HUDEP-2 (cell line): ENCODE measurements around the gene EDEM1.
A peak's percentile ranks its signal among the peaks of the same experiment; 100 is the strongest.
"Not testable (repeated sequence)": the region's sequence is repeated elsewhere in the genome, so short reads cannot be mapped to it uniquely, and the experiment has no call there.

ENCODE experiments used
- DNase-seq, 76 experiments: peaks; one replicate each; lab custom pipeline; 2025; ENCODE audit not compliant: unreplicated experiment in 76 of 76; lab: John Stamatoyannopoulos, UW

The EDEM1 gene

DNA sequence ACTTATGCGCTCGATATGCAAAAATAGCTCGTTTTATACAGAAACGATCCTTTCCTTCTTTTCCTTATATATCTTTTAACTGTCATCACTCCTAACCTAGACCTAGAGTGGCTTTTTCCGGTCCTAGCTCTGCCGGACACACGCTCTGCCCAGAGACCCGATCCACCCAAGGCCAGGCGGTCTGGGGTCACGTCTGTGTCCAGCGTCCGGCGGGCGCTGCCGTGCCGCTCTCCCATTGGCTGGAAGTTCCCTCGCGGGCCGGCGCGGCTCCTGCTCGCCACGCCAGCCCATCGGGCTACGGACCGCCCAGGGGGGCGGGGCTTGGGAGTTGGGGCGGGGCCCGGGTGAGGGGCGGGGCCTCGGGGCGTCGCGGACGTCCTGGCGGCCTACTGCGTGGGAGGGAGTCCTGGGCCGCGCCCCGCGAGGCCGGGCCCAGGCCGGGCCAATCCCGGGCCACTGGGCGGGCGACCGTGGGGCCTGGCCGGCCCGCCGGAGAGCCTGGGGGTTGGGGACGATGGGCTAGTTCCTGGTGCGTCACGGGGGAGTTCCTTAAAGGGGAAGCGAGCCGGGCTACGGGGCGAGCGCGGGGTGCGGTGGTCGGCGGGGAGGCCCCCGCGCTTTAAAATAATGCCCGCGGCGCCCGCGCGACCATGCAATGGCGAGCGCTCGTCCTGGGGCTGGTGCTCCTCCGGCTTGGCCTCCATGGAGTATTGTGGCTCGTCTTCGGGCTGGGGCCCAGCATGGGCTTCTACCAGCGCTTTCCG lies at the start of gene EDEM1:
EDEM1 (plus strand) TSS at position 552 of the 764 bp plus-strand sequence; CDS start at position 651, 99 bp downstream.
- DNase-seq, result peak in 75 of 76 experiments; percentile 22 to 97 (median 90)

DNA sequence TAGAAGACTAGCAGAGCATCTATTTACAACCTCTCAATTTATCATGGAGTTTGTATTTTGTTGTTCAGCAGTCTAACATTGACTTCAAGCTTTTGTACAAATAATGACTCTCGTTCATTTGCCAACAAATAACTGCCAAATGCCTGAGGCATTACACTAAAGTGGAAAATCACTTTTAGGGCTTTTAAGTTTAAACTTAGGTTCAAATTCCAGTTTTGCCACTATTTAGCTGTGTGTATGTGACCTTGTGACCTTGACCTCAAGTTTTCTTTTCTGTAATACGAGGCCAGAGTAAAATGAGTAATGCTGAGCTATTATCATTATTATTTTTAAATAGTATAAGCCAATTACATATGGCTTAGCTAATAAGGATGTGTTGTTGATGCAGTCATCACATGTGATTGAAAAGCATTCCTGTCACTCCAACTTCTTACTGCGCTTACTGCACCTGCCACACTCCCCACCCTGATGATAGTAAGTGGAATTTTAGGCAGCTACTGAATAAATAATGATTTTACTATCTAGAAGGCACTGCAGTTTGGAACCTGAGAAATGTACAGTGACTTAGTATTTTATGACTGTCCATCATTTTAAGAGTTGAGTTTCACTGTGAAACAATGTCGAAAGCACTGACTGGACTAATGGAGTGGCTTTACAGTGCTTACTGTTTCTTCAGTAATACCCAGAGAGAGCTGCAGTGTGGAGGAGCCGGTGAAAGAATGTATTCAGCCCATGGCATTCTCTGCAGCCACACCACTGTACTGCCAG lies 49.1 kb upstream of the EDEM1 start:
- peak in 6 of 76 experiments; percentile 8 to 22 (median 17) for DNase-seq

DNA sequence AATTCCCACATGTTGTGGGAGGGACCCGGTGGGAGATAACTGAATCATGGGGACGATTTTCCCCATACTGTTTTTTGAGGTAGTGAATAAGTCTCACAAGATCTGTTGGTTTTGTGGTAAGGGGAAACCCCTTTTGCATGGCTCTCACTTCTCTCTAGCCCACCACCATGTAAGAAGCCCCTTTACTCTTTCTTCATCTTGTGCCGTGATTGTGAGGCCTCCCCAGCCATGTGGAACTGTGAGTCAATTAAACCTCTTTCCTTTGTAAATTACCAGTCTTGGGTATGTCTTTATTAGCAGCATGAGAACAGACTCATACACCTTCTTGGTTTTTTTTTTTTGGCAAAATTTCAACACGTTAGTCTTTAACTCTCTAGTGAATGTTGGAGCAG lies 47.3 kb upstream of the EDEM1 start:
- no peak for DNase-seq

DNA sequence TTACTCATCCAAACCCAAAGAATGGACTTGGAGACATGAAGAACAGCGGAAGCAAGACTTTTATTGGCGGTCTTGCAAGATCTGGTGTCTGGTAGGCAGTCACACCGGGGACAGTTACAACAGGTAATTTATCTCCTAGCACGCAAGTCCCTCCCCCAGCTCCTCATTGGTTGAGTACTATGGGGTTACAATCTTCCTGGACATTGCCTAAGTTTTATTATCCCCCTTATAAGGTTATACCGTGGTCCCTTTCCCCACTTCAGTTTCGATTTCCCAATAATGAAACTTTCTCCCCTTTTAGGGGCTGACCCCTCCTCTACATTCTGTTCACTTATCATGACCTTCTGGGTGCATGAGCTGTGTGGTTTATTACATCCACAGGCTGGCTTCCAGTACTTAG lies 46.7 kb upstream of the EDEM1 start:
- no peak for DNase-seq

DNA sequence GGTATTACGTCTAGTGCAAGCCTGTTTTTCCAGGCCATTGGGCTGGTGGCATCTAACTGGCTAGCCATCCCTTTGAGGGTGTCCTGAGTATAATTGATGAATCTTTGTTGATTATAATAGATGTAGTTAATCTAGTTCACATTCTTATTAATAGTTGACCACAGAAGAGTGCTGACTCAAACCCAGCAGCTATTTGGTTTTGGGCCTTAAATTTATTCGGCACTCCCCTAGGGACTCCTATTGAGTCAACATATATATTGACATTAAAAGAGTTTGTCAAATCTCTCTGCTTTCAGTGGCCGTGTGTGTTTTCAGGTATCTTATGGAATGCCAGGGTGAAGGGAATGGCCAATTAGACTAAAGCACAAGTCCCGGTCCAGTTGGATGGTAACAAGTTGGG lies 45.7 kb upstream of the EDEM1 start:
- DNase-seq, result no peak

DNA sequence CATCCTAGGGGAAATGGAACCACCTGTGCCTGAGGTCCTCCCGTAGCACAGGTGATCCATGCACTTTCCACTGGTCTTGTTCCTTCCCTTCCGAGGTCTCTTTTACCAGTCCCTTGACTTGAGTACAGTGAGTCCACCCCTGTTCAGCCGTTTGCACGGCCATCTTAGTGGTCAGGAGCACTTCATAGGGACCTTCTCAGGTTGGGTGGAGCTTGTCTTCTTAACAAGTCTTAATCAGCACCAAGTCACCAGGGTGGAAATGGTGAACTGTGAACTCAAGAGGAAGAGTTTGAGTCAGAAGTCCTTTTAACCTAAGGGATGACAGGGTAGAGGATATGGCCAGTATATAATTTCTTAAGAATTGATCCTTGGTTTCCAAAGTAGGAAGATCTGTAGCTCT lies 44.0 kb upstream of the EDEM1 start:
- DNase-seq, result no peak

DNA sequence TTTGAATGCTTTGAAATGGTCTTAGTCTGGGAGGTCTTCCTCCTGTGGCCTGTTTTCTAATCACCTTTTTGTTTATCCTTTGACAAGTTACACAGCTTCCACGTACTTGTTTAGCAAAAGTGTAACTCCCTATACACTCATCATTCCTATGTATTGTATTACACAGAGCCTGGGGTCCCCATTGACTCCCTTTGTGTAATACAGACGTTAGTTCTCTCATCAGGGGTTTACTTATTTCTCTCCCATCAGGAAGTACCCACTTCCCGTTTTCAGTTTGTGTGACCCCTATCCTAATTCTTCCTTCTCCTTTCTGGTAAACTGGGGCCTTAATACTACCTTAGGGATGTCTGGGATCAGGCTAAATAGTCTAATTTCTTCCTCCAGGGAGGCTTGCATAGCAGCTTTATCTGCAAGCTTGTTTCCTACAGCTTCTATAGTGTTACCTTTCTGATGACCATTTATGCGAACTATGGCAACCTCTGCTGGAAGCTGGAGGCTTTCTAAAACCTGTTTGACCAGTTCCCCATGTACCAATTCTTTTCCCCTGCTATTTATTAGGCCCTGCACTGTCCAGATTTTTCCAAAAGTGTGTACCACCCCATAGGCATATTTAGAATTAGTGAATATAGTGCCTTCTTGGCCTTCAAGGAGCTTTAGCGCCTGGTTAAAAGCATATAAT lies 43.1 kb upstream of the EDEM1 start:
- no peak for DNase-seq

DNA sequence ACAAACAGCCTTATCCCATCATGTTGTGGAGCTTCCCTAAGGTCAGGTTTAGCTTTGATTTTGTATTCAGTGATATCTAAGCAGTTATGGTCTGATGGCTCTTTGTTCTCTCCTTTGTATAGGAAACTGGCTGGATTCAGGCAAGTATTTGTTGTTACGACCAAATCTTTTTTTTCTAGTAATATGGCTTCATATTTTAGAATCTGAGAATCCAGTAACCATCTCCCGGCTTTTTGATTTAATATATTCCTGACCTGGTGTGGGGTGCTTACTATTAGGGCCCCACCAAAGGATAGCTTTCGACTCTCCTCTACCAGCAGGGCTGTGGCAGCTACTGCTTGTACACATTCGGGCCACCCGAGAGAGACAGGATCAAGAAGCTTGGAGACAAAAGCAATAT lies 42.4 kb upstream of the EDEM1 start:
- no peak for DNase-seq

DNA sequence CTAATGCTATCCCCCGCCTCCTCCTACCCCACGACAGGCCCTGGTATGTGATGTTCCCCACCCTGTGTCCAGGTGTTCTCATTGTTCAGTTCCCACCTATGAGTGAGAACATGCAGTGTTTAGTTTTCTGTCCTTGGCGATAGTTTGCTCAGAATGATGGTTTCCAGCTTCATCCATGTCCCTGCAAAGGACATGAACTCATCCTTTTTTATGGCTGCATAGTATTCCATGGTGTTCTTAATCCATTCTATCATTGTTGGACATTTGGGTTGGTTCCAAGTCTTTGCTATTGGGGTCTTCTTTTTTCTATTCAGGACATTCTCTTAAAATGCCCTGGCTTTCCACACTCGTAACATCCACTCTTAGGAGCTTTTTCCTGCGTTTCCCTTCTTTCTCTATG lies 40.4 kb upstream of the EDEM1 start:
- DNase-seq, result not testable (repeated sequence)

DNA sequence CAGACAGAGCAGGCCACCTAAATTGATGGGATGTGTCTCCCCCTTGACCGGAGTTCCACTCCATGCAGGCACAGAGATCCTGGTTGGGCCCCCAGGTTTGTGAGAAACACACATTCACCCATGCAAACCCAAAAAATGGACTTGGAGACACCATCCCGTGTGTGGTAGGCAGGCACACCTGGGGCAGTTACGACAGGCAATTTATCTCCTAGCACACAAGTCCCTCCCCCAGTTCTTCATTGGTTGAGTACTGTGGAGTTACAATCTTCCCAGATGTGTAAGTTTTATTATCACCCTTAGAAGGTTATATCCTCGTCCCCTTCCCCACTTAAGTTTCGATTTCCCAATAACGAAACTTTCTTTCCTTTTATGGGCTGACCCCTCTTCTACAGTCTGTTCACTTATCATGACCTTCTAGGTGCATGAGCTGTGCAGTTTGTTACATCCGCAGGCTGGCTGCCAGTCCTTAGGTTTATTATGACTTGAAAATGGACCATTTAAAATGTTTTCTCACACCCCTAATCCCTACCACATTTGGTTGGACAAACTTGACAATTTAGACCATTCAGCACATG lies 38.1 kb upstream of the EDEM1 start:
- DNase-seq, result no peak

DNA sequence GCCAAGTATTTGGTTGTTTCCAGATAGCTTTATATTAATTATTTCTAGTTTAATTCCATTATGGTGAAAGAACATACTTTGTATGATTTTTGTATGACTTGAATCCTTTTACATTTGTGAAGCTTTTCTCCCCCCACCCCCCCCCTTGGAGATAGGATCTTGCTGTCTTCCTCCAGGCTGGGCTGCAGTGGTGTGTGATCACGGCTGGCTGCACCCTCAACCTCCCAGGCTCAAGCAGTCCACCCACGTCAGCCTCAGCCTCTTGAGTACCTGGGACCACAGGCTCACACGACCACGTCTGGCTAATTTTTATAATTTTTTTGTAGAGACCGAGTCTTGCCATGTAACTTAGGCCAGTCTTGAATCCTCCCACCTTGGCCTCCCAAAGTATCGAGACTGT lies 35.9 kb upstream of the EDEM1 start:
- no peak for DNase-seq

DNA sequence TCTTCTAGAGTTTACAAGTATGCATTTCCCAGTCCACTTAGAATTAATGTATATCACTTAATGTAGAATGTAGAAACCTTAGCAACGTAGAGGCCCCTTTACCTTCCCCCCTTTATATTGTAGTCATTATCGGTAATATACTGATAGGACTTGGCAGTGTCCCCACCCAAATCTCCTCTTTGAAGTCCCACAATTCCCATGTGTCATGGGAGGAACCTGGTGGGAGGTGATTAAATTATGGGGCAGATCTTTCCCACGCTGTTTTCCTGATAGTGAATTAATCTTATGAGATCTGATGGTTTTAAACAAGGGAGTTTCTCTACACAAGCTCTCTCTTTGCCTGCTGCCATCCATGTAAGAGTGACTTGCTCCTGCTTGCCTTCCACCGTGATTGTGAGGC lies 34.4 kb upstream of the EDEM1 start:
- no peak for DNase-seq

DNA sequence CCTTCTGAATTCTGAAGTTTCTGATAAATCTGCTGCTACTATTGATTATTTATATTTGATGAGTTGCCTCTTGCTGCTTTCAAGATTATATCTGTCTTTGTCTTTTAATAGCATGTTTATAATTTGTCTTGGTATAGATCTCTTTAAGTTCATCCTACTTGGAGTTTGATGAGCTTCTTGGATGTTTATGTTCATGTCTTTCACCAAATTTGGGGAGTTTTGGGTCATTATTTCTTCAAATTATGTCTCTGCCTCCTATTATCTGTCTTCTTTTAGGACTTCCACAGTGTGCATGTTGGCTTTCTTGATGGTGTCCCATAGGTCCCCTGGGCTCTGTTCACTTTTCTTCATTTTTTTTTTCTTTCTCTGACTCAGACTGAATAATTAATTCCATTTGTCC lies 32.3 kb upstream of the EDEM1 start:
- no peak for DNase-seq

DNA sequence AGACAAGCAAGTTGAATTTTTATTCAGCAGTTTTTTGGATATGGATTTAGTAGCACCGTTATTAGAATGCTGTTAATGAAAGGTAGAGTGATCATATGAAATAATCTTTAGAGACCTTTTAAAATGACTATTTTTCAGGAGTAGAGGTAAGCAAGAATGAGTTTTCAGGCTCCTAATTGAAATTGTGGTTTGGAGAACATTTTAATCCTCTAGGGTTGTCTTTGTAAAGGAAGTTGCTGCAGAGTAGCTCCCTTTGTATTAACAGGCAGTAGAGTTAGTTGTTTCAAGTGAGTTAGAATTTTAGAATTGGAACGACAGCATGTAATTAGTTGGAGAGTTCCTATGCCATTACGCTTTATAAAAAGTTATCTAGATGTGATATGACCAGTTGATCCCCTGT lies 27.2 kb upstream of the EDEM1 start:
- no peak for DNase-seq

DNA sequence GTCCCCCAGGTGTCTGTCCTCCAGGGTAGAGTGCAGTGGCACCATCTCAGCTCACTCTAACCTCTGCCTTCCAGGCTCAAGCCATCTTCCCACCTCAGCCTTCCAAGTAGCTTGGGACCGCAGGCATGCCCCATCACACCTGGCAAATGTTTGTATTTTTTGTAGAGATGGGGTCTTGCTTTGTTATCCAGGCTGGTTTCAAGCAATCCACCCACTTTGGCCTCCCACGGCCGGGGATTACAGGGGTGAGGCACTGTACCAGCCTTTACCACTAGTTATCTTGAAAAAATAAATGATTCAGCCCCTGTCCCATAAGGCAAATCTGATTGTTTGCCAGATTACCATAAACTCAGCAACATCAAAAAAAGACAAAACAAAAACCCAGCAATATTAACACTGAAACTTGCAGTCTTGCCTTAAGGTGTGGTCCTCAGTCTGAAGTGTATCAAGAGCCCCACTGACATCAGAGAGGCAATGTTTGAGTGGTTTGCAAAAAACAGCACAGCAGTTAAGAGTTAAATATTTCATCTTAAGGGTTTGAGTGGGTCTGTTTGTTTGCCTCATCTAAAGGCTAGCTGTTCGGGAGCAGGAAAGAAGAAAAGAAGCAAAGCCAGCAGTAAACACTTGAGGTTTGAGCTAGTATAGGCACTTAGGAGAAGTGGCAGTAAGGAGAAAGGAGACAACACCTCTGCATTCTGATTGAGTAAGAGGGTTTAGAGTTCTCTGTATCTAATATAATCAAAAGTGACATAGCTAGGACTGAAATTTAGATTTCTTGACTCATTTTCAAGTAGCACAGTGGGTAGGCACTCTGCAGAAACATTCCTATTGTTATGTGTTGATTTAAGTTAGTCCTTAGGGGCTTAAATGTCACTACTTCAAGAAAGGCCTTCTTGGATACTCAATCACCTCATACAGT lies 26.3 kb upstream of the EDEM1 start:
- peak in 2 of 76 experiments; percentile 1 to 13 for DNase-seq

DNA sequence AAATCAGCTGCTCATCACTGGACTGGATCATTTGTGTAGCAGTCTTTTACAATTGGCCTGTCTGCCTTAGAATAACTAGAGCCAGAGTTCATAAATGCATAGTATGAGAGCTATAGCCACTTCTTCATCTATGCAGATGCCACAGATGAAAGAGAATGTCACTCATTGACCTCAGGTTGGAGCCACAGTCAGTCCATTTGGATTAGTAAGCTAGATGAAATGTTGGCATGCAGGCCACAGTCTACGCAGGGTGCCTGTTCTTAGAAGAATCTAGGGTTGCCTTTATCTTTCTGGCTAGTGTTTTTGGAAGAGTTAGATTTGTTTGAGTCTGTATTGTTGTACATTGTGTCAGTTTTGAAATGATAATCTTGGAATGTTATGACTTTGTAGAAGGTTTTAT lies 25.4 kb upstream of the EDEM1 start:
- no peak for DNase-seq

DNA sequence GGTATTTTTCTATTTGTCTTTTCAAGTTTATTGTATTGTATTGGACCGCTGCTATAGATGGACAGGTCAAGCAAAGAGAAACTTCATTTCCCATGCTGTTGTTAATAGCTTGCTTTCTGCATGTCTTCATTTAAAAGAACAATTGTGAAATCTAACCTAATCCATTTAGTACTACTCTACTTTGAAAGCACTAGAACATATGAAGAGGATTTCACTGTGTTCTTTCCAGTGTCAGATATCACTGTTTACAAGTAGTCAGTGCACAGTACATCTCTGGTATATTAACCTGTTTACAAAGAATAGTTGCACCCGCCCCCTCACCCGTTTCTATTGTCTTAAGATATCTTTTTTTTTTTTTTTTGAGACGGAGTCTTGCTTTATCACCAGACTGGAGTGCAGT lies 21.8 kb upstream of the EDEM1 start:
- no peak for DNase-seq

DNA sequence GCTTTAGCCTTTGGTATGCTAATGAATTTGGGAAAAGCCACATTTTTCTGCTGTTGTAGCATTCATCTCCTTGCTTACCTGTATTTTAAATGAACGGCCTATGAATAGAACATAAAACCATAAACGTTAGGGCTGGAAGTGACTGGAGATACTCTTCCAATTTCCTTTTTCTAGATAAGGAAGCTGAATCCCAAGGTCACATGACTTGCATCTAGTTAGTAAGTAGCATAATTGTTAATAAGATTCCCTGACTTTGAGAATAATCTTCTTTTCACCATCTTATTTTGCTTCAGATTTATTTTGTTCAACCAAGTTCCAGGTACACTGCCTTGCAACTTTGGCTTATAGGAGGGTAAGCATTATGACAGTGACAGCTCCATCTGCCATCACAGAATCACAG lies 20.7 kb upstream of the EDEM1 start:
- no peak for DNase-seq

DNA sequence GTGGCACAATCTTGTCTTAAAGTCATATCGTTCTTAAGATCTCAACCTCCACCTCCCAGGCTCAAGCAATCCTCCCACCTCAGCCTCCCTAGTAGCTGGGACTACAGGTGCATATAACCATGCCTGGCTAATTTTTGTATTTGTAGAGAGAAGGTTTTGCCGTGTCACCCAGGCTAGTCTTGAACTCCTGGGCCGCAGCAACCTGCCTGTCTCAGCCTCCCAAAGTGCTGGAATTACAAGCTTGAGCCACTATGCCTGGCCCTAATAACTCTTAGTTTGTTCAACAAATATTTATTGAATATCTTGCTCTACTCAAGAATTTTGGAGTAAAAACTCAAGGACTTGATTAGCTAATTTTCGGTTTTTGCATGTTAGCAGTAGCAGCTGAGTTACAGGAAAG lies 19.4 kb upstream of the EDEM1 start:
- no peak for DNase-seq

DNA sequence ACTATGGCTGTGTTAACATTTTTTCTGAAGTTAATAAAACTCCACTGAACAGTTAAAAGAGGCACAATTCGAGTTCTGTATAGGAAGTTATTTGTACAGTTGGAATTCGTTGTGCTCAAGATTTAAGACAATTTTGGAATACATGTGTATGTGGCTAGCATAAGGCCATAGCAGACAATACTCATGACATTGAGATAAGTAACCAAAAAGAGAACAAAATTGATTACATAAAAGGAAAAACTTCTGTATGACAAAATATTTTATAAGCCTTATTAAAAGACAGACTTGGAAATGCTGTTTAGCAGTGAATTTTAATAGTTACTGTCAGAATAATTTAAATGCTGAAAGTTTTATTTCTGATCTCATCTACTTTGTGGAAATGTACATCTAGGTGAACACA lies 17.7 kb upstream of the EDEM1 start:
- DNase-seq, result no peak
